Measurements from ENCODE around the gene BFSP1. TPM values are rescaled to one million over a fixed set of nuclear protein-coding genes. Genes with fewer than 3 reads are reported as not detected.

The BFSP1 gene
- total RNA-seq, 2 donors from 2014 or later = 0.48 to 0.58 TPM

DNA sequence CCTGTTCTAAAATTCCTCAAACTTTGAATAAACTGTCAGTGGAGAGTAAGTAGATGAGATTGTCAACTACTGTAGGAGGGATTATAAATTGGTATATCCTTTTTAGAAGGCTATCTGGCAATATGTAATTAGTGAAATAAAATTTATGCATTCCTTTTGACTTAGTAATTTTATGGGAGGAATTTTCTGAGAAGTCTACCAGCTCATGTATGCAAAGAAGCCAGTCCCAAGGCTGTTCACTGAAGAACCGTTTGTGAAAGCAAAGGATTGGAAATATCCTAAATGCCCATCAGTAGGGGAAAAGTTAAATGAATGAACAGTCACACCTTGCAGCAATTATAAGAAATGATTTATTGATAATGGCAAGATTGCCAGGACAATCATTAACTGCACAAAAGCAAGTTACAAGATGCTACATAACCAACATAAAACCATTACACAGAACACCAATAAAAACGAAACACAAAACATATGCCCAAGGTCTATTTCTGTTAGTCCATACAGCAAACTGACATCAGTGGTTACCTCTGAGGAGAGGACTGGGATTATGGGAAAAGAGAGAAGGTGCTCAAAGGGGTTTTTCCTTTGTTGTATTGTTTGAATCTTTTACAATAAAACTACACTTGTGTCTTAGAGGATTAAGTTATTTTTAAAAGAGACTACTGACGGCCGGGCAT is 34.1 kb upstream of the BFSP1 start:
- ATAC-seq (replicated peaks) = no peak
- Mint-ChIP-seq H3K9me3 (no peaks in the 10 kb centered on the region), H3K27me3 (peaks cover 3% of the 10 kb centered on the region), H3K4me3 (no peak overlapping the region), H3K36me3 (ENCODE audit: low read depth) (peaks cover 6% of the 10 kb centered on the region), H3K4me1 (peaks cover 9% of the 10 kb centered on the region), H3K27ac (no peak overlapping the region)

GRCh38 chr20:17562804-17563305 is 31.7 kb upstream of the BFSP1 start:
- no peaks in the 10 kb centered on the region for H3K9me3 Mint-ChIP-seq
- H3K4me3 Mint-ChIP-seq = no peak overlapping the region
- peaks cover 23% of the 10 kb centered on the region for H3K4me1 Mint-ChIP-seq
- ATAC-seq (replicated peaks) = no peak
- H3K27me3 Mint-ChIP-seq = peaks cover 2% of the 10 kb centered on the region
- H3K36me3 Mint-ChIP-seq (ENCODE audit: low read depth) = peaks cover 6% of the 10 kb centered on the region
- no peak overlapping the region for H3K27ac Mint-ChIP-seq

DNA sequence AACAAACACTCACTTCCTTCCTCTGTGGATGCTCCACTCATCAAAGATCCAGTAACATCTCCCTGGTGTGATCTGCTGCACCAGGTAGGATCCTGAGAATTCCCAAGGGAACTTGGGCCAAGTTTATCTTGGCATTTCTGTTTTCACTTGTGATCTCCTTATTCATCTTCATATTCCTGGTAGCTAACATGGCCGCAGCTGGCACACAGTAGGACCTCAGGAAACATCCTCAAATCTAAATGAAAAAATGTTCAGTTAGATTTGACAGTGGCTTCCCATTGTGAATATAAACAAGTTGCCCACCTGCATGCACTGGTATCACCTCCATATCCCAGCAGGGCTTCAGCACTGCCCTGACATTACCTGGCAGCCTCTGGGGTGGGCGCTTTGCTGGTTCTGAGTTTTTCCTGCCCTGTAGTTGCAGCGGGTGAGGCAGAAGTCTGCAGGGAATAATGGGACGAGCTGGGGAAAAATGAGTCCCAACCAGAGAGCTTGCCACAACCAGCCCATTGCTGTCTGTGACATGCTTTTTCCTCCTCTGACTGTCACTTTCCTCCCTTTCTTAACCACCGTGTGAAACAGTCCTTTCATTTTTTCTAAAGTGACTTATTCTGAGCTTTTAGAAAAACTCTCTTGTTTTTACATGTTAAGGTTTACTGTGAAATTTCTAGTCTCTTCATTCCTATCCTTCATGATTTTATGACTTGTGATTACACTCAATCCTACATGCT is 29.3 kb upstream of the BFSP1 start:
- peaks cover 6% of the 10 kb centered on the region for H3K36me3 Mint-ChIP-seq (ENCODE audit: low read depth)
- H3K9me3 Mint-ChIP-seq = no peaks in the 10 kb centered on the region
- H3K27me3 Mint-ChIP-seq = no peaks in the 10 kb centered on the region
- peaks cover 23% of the 10 kb centered on the region for H3K4me1 Mint-ChIP-seq
- peak; percentile 68 for ATAC-seq (replicated peaks)
- H3K27ac Mint-ChIP-seq = peak overlapping the region; percentile 93
- H3K4me3 Mint-ChIP-seq = peak overlapping the region; percentile 55

- H3K27me3 Mint-ChIP-seq = no peaks in the 10 kb centered on the region
- H3K27ac Mint-ChIP-seq = peak overlapping the region; percentile 96
- ATAC-seq (replicated peaks) = no peak
- H3K9me3 Mint-ChIP-seq = no peaks in the 10 kb centered on the region
- H3K4me1 Mint-ChIP-seq = peaks cover 23% of the 10 kb centered on the region
- H3K36me3 Mint-ChIP-seq (ENCODE audit: low read depth) = peaks cover 6% of the 10 kb centered on the region
- peak overlapping the region; percentile 54 for H3K4me3 Mint-ChIP-seq
Measured at GRCh38 chr20:17559338-17559737, 28.2 kb upstream of the BFSP1 start.

- H3K27me3 Mint-ChIP-seq = no peaks in the 10 kb centered on the region
- H3K9me3 Mint-ChIP-seq = no peaks in the 10 kb centered on the region
- peaks cover 6% of the 10 kb centered on the region for H3K36me3 Mint-ChIP-seq (ENCODE audit: low read depth)
- H3K4me3 Mint-ChIP-seq = peak overlapping the region; percentile 54
- peaks cover 23% of the 10 kb centered on the region for H3K4me1 Mint-ChIP-seq
- no peak for ATAC-seq (replicated peaks)
- peak overlapping the region; percentile 96 for H3K27ac Mint-ChIP-seq
Measured at GRCh38 chr20:17558941-17559304, 27.7 kb upstream of the BFSP1 start.

GRCh38 chr20:17558154-17558940 is 27.2 kb upstream of the BFSP1 start:
- Mint-ChIP-seq H3K4me3 (peak overlapping the region; percentile 54), H3K27me3 (no peaks in the 10 kb centered on the region), H3K27ac (peak overlapping the region; percentile 96), H3K4me1 (peaks cover 23% of the 10 kb centered on the region), H3K9me3 (no peaks in the 10 kb centered on the region), H3K36me3 (ENCODE audit: low read depth) (peaks cover 6% of the 10 kb centered on the region)
- peak; percentile 86 for ATAC-seq (replicated peaks)

DNA sequence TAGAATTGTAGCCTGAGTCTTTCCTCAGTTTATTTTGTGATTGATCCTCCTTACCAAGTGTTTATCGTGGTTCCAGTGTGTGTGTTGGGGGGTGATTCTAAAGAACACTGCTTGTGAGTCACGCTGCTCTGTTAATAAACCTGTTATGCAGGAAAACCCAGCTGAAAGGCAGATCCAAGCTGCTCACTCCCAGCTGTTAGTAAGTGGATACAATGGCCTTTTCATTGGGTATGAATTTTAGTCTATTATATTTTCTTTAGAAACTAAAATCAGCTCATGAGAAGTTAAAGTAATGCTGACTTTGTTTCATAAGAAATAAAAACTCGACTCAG is 26.5 kb upstream of the BFSP1 start:
- H3K9me3 Mint-ChIP-seq = no peaks in the 10 kb centered on the region
- no peak for ATAC-seq (replicated peaks)

GRCh38 chr20:17556837-17557674 is 25.9 kb upstream of the BFSP1 start:
- H3K9me3 Mint-ChIP-seq = no peaks in the 10 kb centered on the region
- peaks cover 6% of the 10 kb centered on the region for H3K36me3 Mint-ChIP-seq (ENCODE audit: low read depth)
- H3K4me3 Mint-ChIP-seq = no peak overlapping the region
- peak overlapping the region; percentile 96 for H3K27ac Mint-ChIP-seq
- peaks cover 23% of the 10 kb centered on the region for H3K4me1 Mint-ChIP-seq
- H3K27me3 Mint-ChIP-seq = no peaks in the 10 kb centered on the region
- ATAC-seq (replicated peaks) = no peak

More for the DNA sequence above, 26.5 kb upstream of the BFSP1 start:
- Mint-ChIP-seq H3K27ac (peak overlapping the region; percentile 96), H3K4me1 (peaks cover 23% of the 10 kb centered on the region), H3K4me3 (no peak overlapping the region), H3K36me3 (ENCODE audit: low read depth) (peaks cover 6% of the 10 kb centered on the region), H3K27me3 (no peaks in the 10 kb centered on the region)

DNA sequence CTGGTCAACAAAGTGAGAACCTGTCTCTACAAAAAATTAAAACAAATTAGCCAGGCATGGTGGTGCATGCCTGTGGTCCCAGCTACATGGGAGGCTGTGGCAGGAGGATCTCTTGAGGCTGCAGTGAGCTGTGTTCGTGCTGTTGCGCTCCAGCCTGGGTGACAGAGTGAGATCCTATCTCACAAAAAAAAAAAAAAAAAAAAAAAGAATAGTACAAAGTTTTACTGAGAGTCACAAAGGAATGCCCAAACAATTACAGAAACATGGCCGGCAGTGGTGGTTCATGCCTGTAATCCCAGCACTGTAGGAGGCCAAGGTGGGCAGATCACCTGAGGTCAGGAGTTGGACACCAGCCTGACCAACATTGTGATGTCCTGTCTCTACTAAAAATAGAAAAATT is 23.9 kb upstream of the BFSP1 start:
- Mint-ChIP-seq H3K27me3 (no peaks in the 10 kb centered on the region), H3K4me1 (peaks cover 12% of the 10 kb centered on the region), H3K36me3 (ENCODE audit: low read depth) (no peaks in the 10 kb centered on the region), H3K27ac (no peak overlapping the region), H3K4me3 (no peak overlapping the region), H3K9me3 (no peaks in the 10 kb centered on the region)
- ATAC-seq (replicated peaks) = no peak

GRCh38 chr20:17549131-17549530 is 18.0 kb upstream of the BFSP1 start:
- Mint-ChIP-seq H3K9me3 (no peaks in the 10 kb centered on the region), H3K4me3 (no peak overlapping the region), H3K36me3 (ENCODE audit: low read depth) (no peaks in the 10 kb centered on the region), H3K27me3 (peaks cover 10% of the 10 kb centered on the region), H3K4me1 (no peaks in the 10 kb centered on the region), H3K27ac (no peak overlapping the region)
- ATAC-seq (replicated peaks) = no peak

GRCh38 chr20:17545127-17545526 is 13.9 kb upstream of the BFSP1 start:
- no peaks in the 10 kb centered on the region for H3K36me3 Mint-ChIP-seq (ENCODE audit: low read depth)
- H3K4me3 Mint-ChIP-seq = no peak overlapping the region
- H3K27ac Mint-ChIP-seq = no peak overlapping the region
- H3K4me1 Mint-ChIP-seq = no peaks in the 10 kb centered on the region
- no peak for ATAC-seq (replicated peaks)
- H3K27me3 Mint-ChIP-seq = peaks cover 22% of the 10 kb centered on the region
- no peaks in the 10 kb centered on the region for H3K9me3 Mint-ChIP-seq

- Mint-ChIP-seq H3K36me3 (ENCODE audit: low read depth) (no peaks in the 10 kb centered on the region), H3K27ac (no peak overlapping the region), H3K4me1 (peaks cover 3% of the 10 kb centered on the region), H3K27me3 (peaks cover 22% of the 10 kb centered on the region), H3K9me3 (no peaks in the 10 kb centered on the region), H3K4me3 (no peak overlapping the region)
- ATAC-seq (replicated peaks) = no peak
Measured at GRCh38 chr20:17543531-17544131, 12.5 kb upstream of the BFSP1 start.

DNA sequence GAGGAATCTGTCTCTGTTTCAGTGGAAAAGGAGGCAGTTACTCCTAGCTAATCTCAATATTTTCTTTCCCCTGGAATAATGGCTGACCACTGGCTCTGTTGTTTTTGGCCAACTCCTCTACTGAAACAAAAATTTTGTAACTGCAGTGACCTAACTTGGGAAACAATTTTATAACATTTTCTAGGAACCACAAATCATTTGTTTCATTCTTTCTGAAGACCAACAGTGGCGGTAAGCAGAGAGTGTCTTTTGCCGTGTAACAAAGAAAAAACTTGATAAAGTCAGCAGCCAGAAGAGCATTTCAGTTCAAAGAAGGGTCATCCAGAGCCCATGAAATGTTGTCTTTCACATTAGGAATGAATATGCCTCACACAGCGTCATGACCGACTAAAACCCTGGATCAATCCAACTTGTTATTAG is 11.8 kb upstream of the BFSP1 start:
- Mint-ChIP-seq H3K27ac (no peak overlapping the region), H3K4me3 (no peak overlapping the region), H3K27me3 (peaks cover 25% of the 10 kb centered on the region), H3K9me3 (no peaks in the 10 kb centered on the region), H3K36me3 (ENCODE audit: low read depth) (no peaks in the 10 kb centered on the region), H3K4me1 (peaks cover 6% of the 10 kb centered on the region)
- ATAC-seq (replicated peaks) = no peak

- Mint-ChIP-seq H3K4me3 (no peak overlapping the region), H3K4me1 (peaks cover 6% of the 10 kb centered on the region), H3K9me3 (no peaks in the 10 kb centered on the region), H3K36me3 (ENCODE audit: low read depth) (no peaks in the 10 kb centered on the region), H3K27ac (no peak overlapping the region), H3K27me3 (peaks cover 28% of the 10 kb centered on the region)
- ATAC-seq (replicated peaks) = no peak
Measured at GRCh38 chr20:17542481-17542880, 11.3 kb upstream of the BFSP1 start.

Data from activated T-helper 17 cell treated with anti-CD3 and anti-CD28 coated beads, Interleukin-2, amount 50 U/mL, for 72 hours (primary cell).